Sigmoid colon (tissue), 4 donors: ENCODE measurements around the gene ENGASE.

Experiments
- EP300 ChIP-seq, 4 donors: sonication (generic); formaldehyde crosslinking; IDR thresholded peaks; one replicate each; pipeline ENCODE4 v1.6.1; 2017; ENCODE audit warnings: antibody characterized with exemption in 4 of 4
- POLR2A ChIP-seq, 2 donors: fragments of 450-650 bp; IDR thresholded peaks; one replicate each; pipeline ENCODE4 v1.6.1; 2016; ENCODE audit warnings: antibody characterized with exemption in 2 of 2, mild to moderate bottlenecking in 2 of 2, moderate library complexity in 2 of 2

GRCh38 chr17:79126139-79126538, 51.5 kb downstream of the ENGASE start:
- TF ChIP-seq POLR2A (IDR thresholded peaks at IDR 0.05) = no peak
- no peak for TF ChIP-seq EP300 (IDR thresholded peaks at IDR 0.05)
